Measurements from ENCODE around the gene CD59. TPM values are rescaled to one million over a fixed set of nuclear protein-coding genes. Genes with fewer than 3 reads are reported as not detected.
"Not testable (repeated sequence)": the region's sequence is repeated elsewhere in the genome, so short reads cannot be mapped to it uniquely, and the experiment has no call there.

CD59 gene
- total RNA-seq, 1 donor from 2014 or later = 272 TPM

DNA sequence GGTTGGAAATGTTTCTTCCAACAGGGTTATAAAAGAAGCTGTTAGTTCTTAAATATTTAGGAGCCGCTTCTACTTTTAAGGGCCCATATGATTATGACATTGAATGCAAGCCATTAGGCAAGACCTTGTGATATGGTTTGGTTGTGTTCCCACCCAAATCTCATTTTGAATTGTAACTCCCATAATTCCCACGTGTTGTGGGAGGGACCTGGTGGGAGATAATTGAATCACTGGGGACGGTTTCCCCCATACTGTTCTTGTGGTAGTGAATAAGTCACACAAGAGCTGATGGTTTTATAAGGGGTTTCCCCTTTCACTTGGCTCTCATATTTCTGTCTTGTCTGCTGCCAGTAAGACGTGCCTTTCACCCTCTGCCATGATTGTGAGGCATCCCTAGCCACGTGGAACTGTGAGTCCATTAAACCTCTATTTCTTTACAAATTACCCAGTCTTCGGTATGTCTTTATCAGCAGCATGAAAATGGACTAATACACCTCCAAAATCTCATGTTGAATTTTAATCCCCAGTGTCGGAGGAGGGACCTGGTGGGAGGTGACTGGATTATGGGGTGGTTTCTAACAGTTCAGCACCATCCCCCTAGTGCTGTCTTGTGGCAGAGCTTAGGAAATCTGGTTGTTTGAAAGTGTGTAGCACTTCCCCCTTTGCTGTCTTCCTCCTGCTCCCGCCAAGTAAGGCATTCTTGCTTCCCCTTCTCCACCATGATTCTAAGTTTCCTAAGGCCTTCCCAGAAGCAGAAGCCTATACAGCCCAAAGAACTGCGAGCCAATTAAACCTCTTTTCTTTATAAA lies 4.3 kb downstream of the CD59 start:
- no peak for TF ChIP-seq POLR2A (IDR thresholded peaks at IDR 0.05)
- no peak for TF ChIP-seq POLR2AphosphoS5 (IDR thresholded peaks at IDR 0.05; ENCODE audit: insufficient read depth in 1 of 2, low read depth in 1 of 2)
- TF ChIP-seq, protein P1, sequence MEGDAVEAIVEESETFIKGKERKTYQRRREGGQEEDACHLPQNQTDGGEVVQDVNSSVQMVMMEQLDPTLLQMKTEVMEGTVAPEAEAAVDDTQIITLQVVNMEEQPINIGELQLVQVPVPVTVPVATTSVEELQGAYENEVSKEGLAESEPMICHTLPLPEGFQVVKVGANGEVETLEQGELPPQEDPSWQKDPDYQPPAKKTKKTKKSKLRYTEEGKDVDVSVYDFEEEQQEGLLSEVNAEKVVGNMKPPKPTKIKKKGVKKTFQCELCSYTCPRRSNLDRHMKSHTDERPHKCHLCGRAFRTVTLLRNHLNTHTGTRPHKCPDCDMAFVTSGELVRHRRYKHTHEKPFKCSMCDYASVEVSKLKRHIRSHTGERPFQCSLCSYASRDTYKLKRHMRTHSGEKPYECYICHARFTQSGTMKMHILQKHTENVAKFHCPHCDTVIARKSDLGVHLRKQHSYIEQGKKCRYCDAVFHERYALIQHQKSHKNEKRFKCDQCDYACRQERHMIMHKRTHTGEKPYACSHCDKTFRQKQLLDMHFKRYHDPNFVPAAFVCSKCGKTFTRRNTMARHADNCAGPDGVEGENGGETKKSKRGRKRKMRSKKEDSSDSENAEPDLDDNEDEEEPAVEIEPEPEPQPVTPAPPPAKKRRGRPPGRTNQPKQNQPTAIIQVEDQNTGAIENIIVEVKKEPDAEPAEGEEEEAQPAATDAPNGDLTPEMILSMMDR (IDR thresholded peaks at IDR 0.05) = no peak
- Histone ChIP-seq H3K36me3 (no peaks in the 10 kb centered on the region), H3K27ac (no peak overlapping the region), H3K27me3 (no peaks in the 10 kb centered on the region), H3K9me3 (no peaks in the 10 kb centered on the region), H3K4me1 (peaks cover 71% of the 10 kb centered on the region), H3K4me3 (no peak overlapping the region)
- intact Hi-C loops (cut with DNase I) = loop anchor here (10.0 kb wide), 1 partner anchor 1863 kb away; no protein-coding TSS in a partner anchor
- no peak for DNase-seq (ENCODE audit: extremely low spot score in 2 of 2)

DNA sequence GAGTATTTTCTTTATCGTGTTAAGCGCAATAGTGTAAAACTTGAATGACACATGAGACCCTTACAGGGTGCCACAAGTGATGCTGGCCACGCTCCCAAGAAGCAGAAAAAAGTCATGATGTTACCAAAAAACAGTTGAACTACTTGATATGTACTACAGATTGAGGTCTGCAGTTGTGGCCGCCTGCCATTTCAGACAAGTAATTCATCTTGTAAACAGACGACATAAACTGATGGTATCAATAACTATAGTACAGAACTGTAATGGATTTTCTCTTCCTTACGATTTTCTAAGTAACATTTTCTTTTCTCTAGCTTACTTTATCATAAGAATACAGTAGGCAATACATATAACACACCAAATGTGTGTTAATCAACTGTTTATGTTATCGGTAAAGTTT lies 5.5 kb downstream of the CD59 start:
- peaks cover 74% of the 10 kb centered on the region for H3K4me1 ChIP-seq
- TF ChIP-seq POLR2AphosphoS5 (IDR thresholded peaks at IDR 0.05; ENCODE audit: insufficient read depth in 1 of 2, low read depth in 1 of 2) = no peak
- TF ChIP-seq, protein P1 (IDR thresholded peaks at IDR 0.05) = no peak
- TF ChIP-seq POLR2A (IDR thresholded peaks at IDR 0.05) = no peak
- DNase-seq (ENCODE audit: extremely low spot score in 2 of 2) = no peak
- no peak overlapping the region for H3K4me3 ChIP-seq
- no peaks in the 10 kb centered on the region for H3K36me3 ChIP-seq
- no peak overlapping the region for H3K27ac ChIP-seq
- no peaks in the 10 kb centered on the region for H3K9me3 ChIP-seq
- intact Hi-C loops (cut with DNase I) = loop anchor here (10.0 kb wide), 1 partner anchor 1864 kb away; no protein-coding TSS in a partner anchor
- no peaks in the 10 kb centered on the region for H3K27me3 ChIP-seq

DNA sequence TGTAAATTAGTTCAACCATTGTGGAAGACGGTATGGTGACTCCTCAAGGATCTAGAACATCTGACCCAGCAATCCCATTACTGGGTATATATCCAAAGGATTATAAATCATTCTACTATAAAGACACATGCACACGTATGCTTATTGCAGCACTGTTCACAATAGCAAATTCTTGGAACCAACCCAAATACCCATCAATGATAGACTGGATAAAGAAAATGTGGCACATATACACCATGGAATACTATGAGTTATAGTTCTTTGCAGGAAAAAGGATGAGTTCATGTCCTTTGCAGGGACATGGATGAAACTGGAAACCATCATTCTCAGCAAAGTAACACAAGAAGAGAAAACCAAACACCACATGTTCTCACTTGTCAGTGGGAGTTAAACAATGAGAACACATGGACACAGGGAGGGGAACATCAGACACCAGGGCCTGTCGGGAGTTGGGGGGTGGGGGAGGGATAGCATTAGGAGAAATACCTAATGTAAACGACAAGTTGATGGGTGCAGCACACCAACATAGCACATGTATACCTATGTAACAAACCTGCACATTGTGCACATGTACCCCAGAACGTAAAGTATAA lies 7.1 kb downstream of the CD59 start:
- H3K4me3 ChIP-seq; H3K36me3 ChIP-seq; H3K27me3 ChIP-seq; H3K27ac ChIP-seq; H3K9me3 ChIP-seq; intact Hi-C loops (cut with DNase I); DNase-seq (ENCODE audit: extremely low spot score in 2 of 2): not testable (repeated sequence)
- H3K4me1 ChIP-seq = peaks cover 80% of the 10 kb centered on the region

DNA sequence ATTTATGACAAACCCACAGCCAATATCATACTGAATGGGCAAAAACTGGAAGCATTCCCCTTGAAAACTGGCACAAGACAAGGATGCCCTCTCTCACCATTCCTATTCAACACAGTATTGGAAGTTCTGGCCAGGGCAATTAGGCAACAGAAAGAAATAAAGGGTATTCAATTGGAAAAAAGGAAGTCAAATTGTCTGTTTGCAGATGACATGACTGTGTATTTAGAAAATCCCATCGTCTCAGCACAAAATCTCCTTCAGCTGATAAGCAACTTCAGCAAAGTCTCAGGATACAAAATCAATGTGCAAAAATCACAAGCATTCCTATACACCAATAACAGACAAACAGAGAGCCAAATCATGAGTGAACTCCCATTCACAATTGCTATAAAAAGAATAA lies 8.7 kb downstream of the CD59 start:
- DNase-seq (ENCODE audit: extremely low spot score in 2 of 2); H3K36me3 ChIP-seq; H3K9me3 ChIP-seq; H3K27me3 ChIP-seq; H3K4me3 ChIP-seq; intact Hi-C loops (cut with DNase I); H3K27ac ChIP-seq: not testable (repeated sequence)
- peaks cover 80% of the 10 kb centered on the region for H3K4me1 ChIP-seq

DNA sequence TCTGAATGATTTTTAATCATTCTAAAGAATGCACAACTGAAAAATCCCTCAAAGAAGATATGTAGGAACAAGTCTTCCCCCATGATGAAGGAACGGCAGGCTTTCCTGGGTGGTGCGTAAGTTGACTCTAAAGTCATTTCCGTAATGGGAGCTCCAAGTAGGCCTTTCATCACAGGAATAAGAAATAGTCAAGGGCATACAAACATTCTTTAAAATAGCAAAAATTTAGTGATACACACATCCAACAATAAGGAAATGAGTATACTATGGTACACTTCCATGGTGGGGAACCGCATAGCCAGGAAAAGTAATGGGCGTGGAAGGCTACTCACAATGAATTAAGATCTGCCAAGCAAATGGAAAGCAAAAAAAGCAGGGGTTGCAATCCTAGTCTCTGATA lies 10.7 kb downstream of the CD59 start:
- DNase-seq (ENCODE audit: extremely low spot score in 2 of 2) = no peak
- peaks cover 0 to 16% of the 10 kb centered on the region in 2 donors for H3K36me3 ChIP-seq
- H3K27ac ChIP-seq = no peak overlapping the region
- TF ChIP-seq, protein P1 (IDR thresholded peaks at IDR 0.05) = no peak
- TF ChIP-seq POLR2A (IDR thresholded peaks at IDR 0.05) = no peak
- TF ChIP-seq POLR2AphosphoS5 (IDR thresholded peaks at IDR 0.05; ENCODE audit: insufficient read depth in 1 of 2, low read depth in 1 of 2) = no peak
- no peak overlapping the region for H3K4me3 ChIP-seq
- intact Hi-C loops (cut with DNase I) = no loop called here
- H3K4me1 ChIP-seq = peaks cover 80% of the 10 kb centered on the region
- H3K9me3 ChIP-seq = no peaks in the 10 kb centered on the region
- no peaks in the 10 kb centered on the region for H3K27me3 ChIP-seq

DNA sequence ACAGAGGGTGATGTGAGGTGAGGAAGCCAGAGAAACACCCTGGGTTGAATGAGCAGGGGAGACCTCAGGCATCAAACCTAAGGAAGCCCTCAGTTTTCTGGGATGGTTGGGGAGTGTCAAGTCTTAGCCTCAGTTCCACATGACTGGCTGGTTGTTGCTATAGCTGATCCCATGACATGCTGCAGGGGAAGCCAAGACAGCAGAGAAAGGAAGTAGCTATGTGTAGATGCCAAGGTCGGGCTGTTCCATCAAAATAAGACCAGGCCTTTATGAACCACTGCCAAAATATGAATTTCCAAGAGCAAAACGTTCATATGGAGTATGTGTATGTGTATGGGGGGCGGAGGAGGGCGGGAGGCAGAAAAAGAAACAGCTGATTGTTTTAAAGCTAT lies 11.6 kb downstream of the CD59 start:
- no peaks in the 10 kb centered on the region for H3K27me3 ChIP-seq
- H3K36me3 ChIP-seq = peaks cover 0 to 22% of the 10 kb centered on the region in 2 donors
- H3K27ac ChIP-seq = peak overlapping the region; percentile 75
- H3K4me1 ChIP-seq = peaks cover 75% of the 10 kb centered on the region
- H3K9me3 ChIP-seq = no peaks in the 10 kb centered on the region
- intact Hi-C loops (cut with DNase I) = no loop called here
- peak in 1 of 2 donors; percentile 72 for TF ChIP-seq POLR2AphosphoS5 (IDR thresholded peaks at IDR 0.05; ENCODE audit: insufficient read depth in 1 of 2, low read depth in 1 of 2)
- TF ChIP-seq, protein P1 (IDR thresholded peaks at IDR 0.05) = no peak
- TF ChIP-seq POLR2A (IDR thresholded peaks at IDR 0.05) = no peak
- DNase-seq (ENCODE audit: extremely low spot score in 2 of 2) = no peak
- H3K4me3 ChIP-seq = no peak overlapping the region
